Inferior parietal cortex (tissue), 1 donor: ENCODE measurements around the gene SMIM24.
"Not testable (repeated sequence)": the region's sequence is repeated elsewhere in the genome, so short reads cannot be mapped to it uniquely, and the experiment has no call there.

ENCODE experiments used
- DNase-seq: peaks from one replicate; pipeline ENCODE4 v3.0.0-alpha.2; 2016; ENCODE audit errors: extremely low spot score

SMIM24 gene

DNA sequence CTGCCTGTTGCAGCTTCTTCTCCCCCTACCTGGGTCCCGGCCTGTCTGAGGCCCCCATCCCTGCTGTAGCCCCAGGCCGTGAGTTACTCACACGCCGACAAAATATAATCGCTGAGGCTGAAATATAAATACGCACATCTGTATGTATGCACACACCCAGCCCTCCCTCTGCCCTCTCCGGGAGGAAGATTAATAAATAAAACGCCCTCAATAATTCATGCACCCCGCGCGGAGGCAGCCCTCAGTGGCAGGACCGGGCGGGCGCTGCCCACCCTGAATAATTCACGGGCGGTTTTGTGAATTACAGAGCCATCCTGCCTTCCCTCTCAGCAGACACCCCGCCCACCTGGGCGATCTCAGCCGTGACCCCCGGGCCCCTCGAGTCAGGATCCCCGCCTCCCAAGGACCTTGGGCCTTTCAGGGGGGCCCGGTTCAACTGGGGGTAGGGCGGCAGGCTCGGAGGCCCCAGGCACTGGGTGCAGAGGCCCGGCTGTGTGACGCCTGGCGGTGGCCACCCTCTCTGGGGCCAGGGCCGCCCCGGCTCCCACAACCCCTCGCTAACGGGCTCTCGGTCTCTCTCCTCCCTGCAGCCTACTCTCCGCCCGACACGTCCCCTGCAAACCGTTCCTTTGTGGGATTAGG, 24.2 kb downstream of the SMIM24 start:
- no peak for DNase-seq

DNA sequence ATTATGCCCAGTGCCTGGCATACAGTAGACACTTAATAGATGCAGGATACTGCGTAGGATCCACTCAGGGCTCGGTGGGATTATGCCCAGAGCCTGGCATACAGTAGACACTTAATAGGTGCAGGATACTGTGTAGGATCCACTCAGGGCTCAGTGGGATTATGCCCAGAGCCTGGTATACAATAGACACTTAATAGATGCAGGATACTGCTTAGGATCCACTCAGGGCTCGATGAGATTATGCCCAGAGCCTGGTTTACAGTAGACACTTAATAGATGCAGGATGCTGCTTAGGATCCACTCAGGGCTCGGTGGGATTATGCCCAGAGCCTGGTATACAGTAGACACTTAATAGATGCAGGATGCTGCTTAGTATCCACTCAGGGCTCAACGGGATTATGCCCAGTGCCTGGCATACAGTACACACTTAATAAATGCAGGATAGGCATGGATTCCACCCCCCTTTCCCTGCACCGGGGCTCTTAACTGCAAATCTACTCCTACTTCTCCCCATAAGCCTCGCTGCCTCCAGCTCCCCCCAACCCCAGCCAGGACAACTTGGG, 24.9 kb downstream of the SMIM24 start:
- DNase-seq = no peak

DNA sequence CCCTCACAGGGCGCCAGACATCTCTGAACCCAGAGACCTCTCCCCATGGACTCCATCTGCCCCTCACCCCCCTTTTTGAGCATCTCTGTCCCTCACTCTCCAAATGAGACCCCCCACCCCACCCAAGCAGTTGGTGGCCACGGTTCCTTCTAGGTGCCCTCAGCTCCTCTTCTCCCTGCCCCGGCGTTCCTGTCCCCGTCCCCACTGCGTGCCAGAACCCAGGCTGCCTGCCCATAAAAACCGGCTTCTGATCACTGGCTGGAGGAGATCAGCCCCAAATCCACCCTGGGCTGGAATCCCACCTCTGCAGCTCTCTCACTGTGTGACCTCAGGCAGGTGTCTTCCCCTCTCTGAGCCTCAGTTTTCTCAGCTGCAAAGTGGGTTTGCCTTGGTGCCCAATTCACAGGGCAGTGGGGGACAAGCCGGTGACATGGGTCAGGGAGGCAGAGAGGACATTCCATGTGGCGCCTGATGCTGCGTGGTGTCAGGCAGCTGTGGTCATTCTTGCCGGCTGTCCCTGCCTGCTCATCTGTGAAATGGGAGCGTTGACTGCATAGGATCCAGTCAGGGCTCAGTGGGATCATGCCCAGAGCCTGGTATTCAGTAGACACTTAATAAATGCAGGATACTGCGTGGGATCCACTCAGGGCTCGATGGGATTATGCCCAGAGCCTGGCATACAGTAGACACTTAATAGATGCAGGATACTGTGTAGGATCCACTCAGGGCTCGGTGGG, 25.5 kb downstream of the SMIM24 start:
- DNase-seq = no peak

DNA sequence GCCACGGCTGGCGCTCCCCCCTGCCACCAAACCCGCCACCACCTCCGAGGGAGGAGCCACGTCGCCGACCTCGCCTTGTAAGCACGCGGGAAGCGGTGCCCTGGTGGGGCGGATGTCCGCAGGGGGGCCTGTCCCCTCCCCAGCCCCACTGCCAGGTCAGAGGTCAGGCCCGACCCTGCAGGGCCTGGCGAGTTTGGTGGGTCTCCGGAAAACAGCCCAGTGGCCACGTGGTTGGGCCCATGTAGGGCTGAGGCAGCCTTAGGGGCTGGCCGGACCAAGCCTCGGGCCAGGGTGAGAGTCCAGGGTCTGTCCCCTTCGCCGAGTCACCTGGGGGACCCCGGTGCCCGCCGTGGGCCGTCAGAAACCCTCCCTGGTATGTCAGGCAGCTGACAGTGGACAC, 26.5 kb downstream of the SMIM24 start:
- no peak for DNase-seq

DNA sequence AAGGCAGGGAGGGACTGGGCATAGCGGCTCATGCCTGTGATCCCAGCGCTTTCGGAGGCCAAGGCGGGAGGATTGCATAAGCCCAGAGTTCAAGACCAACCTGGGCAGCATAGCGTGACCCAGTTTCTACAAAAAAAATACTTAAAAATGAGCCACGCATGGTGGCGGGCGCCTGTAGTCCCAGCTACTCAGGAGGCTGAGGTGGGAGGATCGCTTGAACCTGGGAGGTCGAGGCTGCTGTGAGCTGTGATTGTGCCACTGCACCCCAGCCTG, 27.4 kb downstream of the SMIM24 start:
- not testable (repeated sequence) for DNase-seq

DNA sequence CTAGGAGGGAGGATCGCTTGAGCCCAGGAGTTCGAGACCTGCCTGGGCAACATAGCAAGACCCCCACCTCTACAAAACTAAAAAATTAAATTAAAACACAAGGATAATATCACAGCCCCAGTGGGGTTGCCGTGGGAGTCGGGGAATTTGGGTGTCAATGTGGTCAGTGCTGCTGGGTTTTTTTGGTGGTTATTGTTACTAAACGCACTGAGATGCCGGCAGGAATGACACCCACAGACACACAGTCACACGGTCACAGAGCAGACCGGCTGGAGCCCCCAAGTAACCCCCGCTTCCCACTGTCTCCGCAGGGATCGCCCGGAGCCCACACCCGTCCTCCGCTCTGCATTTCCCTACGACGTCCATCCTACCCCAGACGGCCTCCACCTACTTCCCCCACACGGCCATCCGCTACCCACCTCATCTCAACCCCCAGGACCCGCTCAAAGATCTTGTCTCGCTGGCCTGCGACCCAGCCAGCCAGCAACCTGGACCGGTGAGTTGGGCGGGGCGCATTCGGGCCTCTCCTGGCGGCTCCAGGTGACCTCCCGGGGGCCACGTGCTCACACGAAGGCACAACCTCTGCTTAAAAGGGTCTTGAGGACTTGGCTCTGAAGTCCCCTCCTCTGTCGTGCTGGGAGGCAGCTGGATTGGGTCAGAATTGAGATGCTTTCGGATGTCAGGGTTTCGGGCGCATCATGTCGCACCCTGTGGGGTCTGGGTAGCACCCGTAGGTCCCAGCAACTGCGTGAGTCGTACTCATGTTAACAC, 28.0 kb downstream of the SMIM24 start:
- no peak for DNase-seq

DNA sequence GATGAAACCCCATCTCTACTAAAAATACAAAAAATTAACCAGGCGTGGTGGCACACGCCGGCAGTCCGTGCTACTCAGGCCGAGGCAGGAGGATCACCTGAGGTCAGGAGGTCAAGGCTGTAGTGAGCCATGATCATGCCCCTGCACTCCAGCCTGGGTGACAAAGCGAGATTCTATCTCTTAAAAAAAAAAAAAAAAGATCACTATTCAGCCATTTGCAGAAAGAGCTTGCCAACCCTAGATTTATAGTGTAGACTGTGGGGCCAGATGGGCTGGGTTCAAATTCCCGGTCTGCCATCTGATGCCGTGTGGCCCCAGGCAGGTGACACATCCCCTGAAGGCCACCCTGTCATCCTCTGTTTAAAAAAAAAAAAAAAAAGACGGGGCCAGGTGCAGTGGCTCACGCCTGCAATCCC, 28.9 kb downstream of the SMIM24 start:
- no peak for DNase-seq

DNA sequence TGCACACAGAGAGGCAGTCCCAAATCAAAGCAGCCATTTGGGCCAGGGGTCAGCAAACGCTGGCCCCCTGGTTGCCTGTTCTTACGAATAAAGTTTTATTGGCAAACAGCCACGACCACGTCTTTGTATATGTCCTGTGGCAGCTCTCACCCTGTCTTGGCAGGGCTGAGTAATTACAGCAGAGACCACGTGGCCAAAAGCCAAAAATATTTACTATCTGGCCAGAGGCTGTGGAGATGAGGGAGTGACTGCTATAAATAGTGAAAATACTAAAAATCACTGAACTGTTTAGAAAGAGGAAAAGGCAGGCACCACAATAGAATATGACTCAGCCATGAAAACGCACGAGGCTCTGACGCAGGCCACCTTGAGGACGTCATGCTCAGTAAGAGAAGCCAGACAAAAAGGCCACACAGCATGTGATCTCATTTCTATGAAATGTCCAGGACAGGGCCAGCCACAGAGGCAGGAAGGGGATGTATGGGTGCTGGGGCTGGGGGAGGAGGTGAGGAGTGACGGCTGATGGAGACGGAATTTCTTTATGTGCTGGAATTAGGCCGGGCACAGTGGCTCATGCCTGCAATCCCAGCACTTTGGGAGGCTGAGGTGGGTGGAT, 29.4 kb downstream of the SMIM24 start:
- DNase-seq = peak; percentile 35

DNA sequence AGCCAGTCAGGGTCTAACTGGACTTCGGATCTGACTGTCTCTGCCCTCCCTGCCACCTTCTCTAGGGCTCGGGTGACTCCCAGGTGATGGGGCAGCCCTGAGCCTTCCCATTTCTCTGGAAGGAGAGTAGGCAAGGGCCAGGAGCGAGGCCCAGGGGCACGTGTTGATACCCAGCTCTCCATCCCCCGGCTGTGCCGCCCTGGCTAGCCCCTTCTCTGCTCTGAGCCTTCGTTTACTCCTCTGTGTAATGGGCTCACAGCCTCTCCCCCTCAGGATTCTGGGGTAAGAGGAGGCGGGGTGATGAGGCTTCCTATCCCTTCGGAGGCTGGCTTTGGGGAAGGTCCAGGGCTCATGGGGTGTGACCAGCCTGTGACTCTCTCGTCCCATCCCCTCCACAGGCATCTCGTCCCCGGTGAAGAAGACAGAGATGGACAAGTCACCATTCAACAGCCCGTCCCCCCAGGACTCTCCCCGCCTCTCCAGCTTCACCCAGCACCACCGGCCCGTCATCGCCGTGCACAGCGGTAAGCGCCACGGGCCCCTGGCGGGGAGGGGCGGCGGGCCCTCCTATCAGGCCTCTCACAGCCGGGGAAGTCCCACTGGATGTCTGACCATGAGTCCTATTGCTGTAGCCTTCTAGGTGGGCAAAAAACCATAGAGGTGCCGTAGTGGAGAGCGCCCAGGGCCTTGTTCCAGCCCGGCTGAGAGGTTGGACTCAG, 31.6 kb downstream of the SMIM24 start:
- no peak for DNase-seq

DNA sequence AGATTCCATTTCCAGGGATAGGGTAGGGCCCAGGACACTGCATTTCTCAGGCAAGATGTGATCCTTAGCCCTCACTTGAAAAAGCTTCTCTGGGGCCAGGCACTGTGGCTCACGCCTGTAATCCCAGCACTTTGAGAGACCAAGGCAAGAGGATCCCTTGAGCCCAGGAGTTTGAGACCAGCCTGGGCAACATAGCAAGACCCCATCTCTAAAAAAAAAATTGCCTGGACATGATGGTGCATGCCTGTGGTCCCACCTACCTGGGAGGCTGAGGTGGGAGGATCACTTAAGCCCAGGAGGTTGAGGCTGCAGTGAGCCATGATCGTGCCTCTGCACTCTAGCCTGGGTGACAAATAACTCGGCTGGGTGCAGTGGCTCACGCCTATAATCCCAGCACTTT, 33.7 kb downstream of the SMIM24 start:
- DNase-seq = not testable (repeated sequence)

DNA sequence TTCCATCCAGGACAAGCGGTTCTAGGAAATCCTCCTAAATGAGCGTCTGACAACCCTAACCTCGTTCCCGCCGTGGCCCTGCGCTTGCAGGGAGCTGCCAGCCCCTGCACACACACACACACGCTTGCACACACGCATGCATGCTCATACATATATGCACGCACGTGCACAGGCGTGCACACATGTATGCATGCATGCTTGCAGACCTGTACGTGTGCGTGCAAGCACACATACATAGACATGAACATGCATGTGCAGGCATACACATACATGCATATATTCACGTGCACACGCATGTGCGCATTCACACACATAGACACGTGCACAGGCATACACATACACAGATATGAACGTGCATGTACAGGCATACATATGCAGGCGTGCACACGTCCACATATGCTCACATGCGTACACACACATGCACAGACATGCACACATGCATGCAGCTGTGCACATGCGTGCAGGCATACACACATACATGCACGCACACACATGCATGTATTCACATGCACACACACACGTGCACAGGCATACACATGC, 35.6 kb downstream of the SMIM24 start:
- no peak for DNase-seq

DNA sequence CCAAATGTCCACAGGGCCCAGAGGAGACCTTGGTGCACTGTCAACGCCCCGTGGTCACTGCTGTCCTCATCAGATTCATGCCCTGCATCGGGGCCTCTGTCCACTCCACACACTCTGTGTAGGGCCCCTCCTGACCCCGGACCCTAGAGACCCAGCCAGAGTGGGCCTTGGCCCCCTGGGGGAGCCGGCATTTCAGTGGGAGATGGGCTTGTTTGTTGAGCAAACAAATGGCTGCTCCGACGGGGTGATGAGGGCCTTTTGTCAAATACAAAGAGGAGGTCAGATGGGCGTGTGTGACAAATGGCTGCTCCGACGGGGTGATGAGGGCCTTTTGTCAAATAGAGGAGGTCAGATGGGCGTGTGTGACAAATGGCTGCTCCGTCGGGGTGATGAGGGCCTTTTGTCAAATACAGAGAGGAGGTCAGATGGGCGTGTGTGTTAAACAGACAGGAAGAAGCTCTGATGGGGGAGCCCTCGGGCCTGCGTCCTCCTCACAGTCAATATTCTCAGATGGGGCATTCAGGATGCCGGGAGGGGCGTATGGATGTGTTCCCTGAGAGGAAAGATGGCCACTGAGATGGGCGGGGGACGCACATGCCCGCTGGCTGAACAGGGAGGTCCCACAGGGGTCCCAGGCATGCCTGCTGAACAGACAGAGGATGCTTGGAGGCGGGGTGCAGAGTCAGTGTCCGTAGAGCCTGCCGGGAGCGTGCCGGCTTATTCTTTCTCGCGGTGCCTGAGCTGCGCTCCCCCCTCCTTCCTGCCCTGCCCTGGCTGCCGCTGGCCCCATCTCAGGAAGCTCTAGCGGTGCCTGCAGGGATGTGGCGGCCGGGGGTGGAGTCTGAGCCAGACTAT, 36.3 kb downstream of the SMIM24 start:
- DNase-seq = peak; percentile 38

DNA sequence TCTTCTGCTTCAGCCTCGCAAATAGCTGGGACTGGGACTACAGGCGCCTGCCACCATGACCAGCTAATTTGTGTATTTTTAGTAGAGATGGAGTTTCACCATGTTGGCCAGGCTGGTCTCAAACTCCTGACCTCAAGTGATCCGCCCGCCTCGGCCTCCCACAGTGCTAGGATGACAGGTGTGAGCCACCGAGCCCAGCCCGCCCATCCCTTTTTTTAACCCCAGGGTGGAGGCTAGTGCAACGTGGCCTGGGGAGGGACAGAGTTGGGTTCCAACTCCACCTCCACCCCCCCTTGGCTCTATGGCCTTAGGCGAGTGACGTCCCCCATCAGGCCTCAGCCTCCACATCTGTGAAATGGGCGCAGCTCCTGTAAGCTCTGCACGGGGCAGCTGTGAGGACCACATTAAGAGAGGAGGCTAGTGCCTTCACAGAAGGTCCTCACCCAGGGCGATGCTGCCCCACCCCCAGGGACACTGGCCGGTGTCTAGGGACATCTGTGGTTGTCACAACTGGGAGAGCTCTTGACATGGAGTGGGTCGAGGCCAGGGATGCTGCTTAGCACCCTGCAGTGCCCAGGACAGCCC, 37.7 kb downstream of the SMIM24 start:
- DNase-seq = no peak

DNA sequence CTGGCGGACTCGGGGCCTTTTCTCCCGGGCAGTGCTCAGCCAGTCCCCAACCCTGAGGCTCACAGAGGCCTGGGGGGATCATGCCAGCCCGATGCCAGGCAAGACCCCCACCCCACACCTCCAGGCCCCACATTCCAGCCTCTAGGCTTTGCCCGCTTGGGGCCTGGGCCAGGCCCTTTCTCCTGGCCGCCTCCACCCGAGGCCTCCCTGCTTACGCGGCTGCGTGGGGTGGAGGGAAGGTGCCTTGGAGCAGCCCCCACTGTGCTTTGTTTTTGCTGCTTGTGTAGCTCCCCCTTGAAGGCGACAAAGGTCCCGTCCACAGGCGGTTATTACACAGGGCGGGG, 38.4 kb downstream of the SMIM24 start:
- DNase-seq = no peak

DNA sequence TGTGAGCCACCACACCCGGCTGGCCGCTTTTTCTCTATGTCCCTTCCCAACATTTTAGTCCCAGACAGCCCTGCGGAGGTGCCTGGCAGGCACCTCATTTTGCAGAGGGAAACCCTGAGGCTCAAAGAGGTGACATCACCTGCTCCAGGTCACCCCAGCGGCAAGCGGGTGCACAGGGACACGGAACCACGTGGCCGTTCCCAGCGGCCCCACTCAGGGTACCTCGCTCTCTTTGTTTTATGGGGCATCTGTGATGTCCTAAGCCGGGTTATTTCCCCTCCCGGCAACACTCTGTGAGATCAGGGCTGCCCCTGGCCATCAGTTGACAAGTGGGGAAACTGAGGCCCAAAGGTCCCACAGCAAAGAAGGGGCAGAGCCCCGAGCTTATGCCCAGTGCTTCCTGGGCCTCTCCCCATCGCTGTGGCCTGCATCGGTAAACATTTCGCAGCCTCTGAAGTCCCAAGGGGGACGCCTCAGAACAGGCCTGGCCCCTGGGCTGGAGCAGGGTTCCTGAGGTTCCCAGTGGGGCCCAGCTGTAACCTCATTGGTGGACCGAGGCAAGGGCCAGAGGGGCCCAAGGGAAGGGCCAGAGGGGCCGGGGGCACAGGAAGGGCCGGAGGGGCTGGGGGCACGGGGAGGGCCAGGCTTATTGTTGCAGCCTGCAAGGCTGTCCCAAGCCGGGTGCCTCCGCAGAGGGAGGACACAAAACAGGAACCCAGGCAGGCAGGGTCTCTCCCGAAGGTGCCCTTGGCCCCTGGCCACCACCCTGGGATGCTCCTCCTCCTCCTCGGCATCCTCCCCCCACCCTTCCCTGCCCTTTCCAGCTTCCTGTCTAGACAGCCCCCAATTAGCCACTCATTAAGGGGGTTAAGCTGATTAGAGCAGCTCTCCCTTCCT, 39.0 kb downstream of the SMIM24 start:
- DNase-seq = no peak

DNA sequence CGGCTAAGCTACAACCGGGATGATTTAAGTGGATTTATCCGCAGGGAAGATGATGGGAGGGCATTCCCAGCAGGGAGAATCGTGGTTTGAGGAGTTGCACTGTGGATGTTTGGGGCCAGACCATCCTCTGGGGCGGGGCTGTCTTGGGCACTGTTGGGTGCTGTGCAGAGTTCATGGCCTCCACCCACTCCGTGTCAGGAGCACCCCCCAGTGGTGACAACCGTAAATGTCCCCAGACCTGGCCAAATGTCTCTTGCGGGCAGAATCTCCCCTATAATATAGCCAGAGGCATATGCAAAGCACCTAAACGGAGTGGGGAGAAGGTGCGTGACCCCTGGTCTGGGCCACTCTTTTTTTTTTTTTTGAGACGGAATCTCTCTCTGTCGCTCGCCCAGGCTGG, 40.2 kb downstream of the SMIM24 start:
- DNase-seq = no peak

DNA sequence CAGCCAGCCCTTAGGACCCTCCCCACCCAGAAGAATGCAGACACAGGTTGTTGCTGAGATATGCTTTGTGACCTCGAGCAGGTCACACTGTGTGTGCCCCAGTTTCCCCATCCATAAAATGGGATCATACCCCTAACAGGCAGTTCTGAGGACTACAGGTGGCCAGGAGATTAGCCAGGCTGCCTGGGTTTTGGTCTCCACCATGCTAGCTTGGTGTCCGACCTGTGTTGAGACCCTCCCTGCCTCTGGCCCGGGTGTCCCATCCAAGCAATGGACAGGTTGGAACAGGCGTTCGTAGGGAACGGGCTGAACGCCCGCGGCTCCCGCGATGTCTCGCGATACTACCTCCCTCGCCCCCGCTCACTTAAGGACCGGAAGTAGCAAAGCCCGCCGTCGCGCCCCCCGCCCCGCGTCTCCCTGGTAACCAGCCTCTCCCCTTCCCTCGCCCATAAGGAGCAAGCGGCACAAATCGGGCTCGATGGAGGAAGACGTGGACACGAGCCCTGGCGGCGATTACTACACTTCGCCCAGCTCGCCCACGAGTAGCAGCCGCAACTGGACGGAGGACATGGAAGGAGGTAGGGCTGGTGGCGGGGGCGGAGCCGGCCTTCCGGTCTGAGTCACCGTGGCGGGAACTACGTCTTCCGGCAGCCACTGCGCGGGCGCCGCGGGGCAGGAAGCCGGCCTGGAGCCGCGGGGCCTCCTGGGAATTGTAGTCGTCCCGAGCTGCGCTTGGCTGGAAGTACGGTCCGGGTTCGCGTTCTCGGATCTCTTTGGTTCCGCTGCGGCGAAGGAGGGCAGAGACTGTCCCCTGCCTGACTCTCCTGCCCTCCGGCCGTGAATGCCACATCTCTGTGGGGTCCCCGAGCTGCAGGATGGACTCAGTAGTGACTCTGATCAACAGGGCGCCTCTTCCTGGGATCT, 45.4 kb downstream of the SMIM24 start:
- DNase-seq = peak; percentile 91
